ENCODE data around the gene PREX1.

PREX1 gene

DNA sequence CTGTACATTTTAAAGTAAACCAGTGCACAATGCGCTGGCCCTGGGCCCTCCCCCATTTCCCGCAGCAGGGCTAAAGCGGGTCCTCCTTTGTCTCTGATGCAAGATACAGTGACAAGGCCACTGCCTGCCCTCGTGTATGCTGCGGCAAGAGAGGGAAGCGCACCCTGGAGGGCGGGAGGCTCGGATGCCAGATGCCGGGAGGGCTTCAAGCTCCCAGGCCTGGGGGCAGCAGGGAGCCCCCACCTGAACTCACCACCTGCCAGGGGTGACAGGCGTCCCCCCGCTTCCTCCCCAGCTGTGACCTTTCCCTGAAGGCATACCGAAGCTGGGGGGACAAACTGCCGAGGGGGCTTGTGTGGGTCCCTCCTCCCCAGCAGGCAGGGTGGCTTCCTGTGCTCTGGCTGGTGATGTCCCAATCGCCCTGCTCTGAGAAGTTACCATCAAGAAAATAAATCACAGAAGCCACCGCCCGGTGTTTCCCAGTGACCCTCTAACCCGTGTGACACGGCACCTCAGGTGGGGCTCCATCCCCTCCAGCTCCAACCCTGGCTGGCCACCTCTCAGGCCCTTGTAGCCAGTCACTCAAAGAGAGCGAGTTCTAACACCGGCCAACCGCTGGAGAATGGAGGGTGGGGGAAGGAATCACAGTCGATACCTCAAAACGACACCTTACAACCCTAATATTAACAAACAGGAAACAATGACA, 203.3 kb downstream of the PREX1 start:
- TF ChIP-seq, protein P1, sequence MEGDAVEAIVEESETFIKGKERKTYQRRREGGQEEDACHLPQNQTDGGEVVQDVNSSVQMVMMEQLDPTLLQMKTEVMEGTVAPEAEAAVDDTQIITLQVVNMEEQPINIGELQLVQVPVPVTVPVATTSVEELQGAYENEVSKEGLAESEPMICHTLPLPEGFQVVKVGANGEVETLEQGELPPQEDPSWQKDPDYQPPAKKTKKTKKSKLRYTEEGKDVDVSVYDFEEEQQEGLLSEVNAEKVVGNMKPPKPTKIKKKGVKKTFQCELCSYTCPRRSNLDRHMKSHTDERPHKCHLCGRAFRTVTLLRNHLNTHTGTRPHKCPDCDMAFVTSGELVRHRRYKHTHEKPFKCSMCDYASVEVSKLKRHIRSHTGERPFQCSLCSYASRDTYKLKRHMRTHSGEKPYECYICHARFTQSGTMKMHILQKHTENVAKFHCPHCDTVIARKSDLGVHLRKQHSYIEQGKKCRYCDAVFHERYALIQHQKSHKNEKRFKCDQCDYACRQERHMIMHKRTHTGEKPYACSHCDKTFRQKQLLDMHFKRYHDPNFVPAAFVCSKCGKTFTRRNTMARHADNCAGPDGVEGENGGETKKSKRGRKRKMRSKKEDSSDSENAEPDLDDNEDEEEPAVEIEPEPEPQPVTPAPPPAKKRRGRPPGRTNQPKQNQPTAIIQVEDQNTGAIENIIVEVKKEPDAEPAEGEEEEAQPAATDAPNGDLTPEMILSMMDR (IDR thresholded peaks at IDR 0.05; ENCODE audit: insufficient read depth, low read length, poor library complexity, severe bottlenecking), result no peak
- H3K36me3 ChIP-seq (ENCODE audit: control insufficient read depth, insufficient read depth, low read length), result peaks cover 40% of the 10 kb centered on the region

DNA sequence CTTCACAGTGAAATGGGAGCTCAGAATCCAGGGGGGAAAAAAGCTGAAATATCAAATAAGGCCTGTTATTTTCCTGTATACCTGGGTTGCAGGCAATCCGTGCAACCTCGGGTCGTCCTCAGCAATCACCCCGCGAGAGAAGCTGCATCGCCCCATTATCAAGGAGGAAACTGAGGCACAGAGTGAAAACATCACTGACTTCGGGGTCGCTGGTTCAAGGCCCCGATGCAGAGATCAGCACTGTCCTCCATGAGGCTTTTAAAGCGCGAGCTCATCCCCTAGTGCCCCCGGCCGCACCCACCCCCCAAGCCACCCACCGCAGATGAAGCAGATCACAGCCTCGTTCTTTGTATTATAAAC, 203.9 kb downstream of the PREX1 start:
- Histone ChIP-seq H3K4me3 (replicated peaks; ENCODE audit: low read depth, low read length) (no peak overlapping the region), H3K36me3 (ENCODE audit: control insufficient read depth, insufficient read depth, low read length) (peaks cover 34% of the 10 kb centered on the region), H3K27me3 (replicated peaks; ENCODE audit: control insufficient read depth, insufficient read depth, low read length) (no peaks in the 10 kb centered on the region)
- TF ChIP-seq, protein P1 (IDR thresholded peaks at IDR 0.05; ENCODE audit: insufficient read depth, low read length, poor library complexity, severe bottlenecking), result no peak
- DNase-seq (ENCODE audit: extremely low read depth, insufficient read length), result no peak

More for the DNA sequence above, 203.3 kb downstream of the PREX1 start:
- Histone ChIP-seq H3K27me3 (replicated peaks; ENCODE audit: control insufficient read depth, insufficient read depth, low read length) (no peaks in the 10 kb centered on the region), H3K4me3 (replicated peaks; ENCODE audit: low read depth, low read length) (no peak overlapping the region)
- no peak for DNase-seq (ENCODE audit: extremely low read depth, insufficient read length)

DNA sequence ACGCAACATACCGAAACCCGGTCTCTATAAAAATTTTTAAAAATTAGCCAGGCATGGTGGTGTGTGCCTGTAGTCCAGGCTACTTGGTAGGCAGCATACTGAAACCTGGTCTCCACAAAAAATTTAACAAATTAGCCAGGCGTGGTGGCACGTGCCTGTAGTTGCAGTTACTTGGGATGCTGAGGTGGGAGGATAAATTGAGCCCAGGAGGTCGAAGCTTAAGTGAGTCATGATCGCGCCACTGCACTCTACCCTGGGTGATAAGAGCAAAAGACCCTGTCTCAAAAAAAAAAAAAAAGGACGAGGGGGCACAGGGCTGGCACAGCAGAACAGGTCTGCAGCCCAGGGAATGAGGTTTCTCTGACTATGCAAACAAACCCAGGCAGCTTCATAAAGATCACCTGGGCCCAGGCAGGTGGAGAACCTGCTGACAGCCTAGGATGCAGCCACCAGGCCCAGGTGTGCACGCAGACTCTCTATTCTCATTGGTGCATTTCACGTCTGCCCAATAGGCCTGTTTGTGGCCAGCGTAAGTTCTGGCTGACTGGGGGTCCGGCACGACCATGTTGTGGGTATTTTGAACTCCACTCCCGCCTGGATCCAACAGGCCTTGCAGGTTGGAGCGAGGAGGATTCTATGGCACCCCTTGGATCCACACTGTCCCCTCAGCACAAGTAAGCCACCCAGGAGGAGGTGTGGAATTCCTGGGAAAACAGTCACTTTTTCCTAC, 204.5 kb downstream of the PREX1 start:
- DNase-seq (ENCODE audit: extremely low read depth, insufficient read length), result no peak
- no peaks in the 10 kb centered on the region for H3K27me3 ChIP-seq (replicated peaks; ENCODE audit: control insufficient read depth, insufficient read depth, low read length)
- H3K36me3 ChIP-seq (ENCODE audit: control insufficient read depth, insufficient read depth, low read length), result peaks cover 29% of the 10 kb centered on the region
- H3K4me3 ChIP-seq (replicated peaks; ENCODE audit: low read depth, low read length), result no peak overlapping the region
- TF ChIP-seq, protein P1 (IDR thresholded peaks at IDR 0.05; ENCODE audit: insufficient read depth, low read length, poor library complexity, severe bottlenecking), result no peak

DNA sequence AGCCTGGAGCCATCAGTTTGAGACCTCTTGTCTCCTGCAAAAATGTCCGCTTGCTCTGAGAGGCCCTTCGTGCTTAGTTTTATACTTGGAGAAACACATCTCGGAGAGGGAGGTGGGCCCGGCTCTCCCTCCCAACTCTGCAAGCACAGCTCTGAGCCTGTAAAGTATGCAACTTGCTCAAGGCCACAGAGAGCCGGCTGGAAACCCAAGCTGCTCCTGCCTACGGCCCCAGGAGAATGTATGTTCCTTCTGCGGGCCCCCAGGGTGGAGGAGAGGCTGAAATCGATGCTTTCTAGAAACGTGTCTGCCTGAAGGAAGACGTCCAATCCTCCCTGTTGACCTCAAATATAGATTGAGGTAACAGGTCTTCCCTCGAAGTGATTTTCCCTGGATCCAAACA, 205.4 kb downstream of the PREX1 start:
- Histone ChIP-seq H3K4me3 (replicated peaks; ENCODE audit: low read depth, low read length) (no peak overlapping the region), H3K36me3 (ENCODE audit: control insufficient read depth, insufficient read depth, low read length) (peaks cover 24% of the 10 kb centered on the region), H3K27me3 (replicated peaks; ENCODE audit: control insufficient read depth, insufficient read depth, low read length) (no peaks in the 10 kb centered on the region)
- TF ChIP-seq, protein P1 (IDR thresholded peaks at IDR 0.05; ENCODE audit: insufficient read depth, low read length, poor library complexity, severe bottlenecking), result no peak
- DNase-seq (ENCODE audit: extremely low read depth, insufficient read length), result no peak

DNA sequence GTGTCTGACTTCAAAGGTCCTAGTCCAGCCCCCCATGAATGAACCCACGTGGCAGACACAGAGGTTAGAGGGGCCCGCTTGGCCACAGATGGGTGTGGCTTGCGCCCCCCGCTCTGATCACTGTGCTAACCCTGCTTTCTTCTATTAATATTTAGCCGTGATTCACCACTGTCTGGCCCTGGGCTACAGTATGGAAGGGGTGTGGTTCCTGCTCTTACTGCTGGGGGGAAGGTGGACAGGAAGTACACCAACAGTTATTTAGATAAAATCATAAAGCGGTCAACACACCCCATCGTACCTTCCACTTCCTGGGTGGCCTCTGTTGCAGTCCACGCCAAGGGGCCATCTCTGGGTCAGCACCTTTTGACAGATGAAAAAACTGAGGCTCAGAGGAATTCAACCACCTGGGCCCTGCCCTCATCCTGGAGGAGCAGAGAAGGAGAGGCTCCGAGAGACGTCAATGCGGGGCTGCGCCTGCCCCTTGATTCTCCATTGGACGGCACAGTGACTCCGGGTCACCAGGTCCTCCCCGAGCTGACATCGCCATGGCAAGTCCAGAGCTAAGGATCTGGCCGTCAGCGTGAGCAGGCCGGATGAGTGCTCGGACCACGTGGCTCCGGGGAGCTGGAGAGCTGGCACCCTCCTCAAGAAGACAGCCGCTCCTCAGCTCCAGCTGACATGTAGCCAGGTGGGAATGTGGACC, 206.3 kb downstream of the PREX1 start:
- TF ChIP-seq, protein P1 (IDR thresholded peaks at IDR 0.05; ENCODE audit: insufficient read depth, low read length, poor library complexity, severe bottlenecking), result no peak
- H3K4me3 ChIP-seq (replicated peaks; ENCODE audit: low read depth, low read length), result no peak overlapping the region
- DNase-seq (ENCODE audit: extremely low read depth, insufficient read length), result no peak
- H3K36me3 ChIP-seq (ENCODE audit: control insufficient read depth, insufficient read depth, low read length), result peaks cover 20% of the 10 kb centered on the region
- no peaks in the 10 kb centered on the region for H3K27me3 ChIP-seq (replicated peaks; ENCODE audit: control insufficient read depth, insufficient read depth, low read length)
